Esophagus squamous epithelium (tissue), 5 donors: Measurements from ENCODE around the gene ALDOC. TPM values are rescaled to one million over a fixed set of nuclear protein-coding genes. Genes with fewer than 3 reads are reported as not detected.

Source experiments
- DNase-seq: peaks from one replicate; lab custom pipeline; 2025; lab: John Stamatoyannopoulos, UW
- H3K27ac ChIP-seq, 4 donors: fragments of 200-600 bp; sonication (generic); one replicate each; pipeline ENCODE4 v1.5.1; 2016 to 2019; ENCODE audit warnings: mild to moderate bottlenecking in 1 of 4
- H3K27me3 ChIP-seq, 4 donors: fragments of 200-600 bp; sonication (generic); 1 replicate in 3 of 4; 2 replicates in 1 of 4; pipeline versions ENCODE4 v1.5.1 to v1.6.0; 2017 to 2021; ENCODE audit warnings: antibody characterized with exemption in 1 of 4
- H3K36me3 ChIP-seq, 3 donors: fragments of 200-600 bp; sonication (generic); one replicate each; pipeline ENCODE4 v1.5.1; 2016 to 2019
- H3K4me1 ChIP-seq, 3 donors: fragments of 200-600 bp; sonication (generic); one replicate each; pipeline ENCODE4 v1.5.1; 2017 to 2019
- H3K4me3 ChIP-seq, 4 donors: fragments of 200-600 bp; sonication (generic); 1 replicate in 3 of 4; 2 replicates in 1 of 4; pipeline ENCODE4 v1.5.1; 2016 to 2019; ENCODE audit warnings: mild to moderate bottlenecking in 2 of 4, moderate library complexity in 1 of 4
- H3K9me3 ChIP-seq, 3 donors: fragments of 200-600 bp; sonication (generic); one replicate each; pipeline ENCODE4 v1.5.1; 2016 to 2019
- POLR2A ChIP-seq, 4 donors: fragments of 450-650 bp; IDR thresholded peaks; one replicate each; pipeline ENCODE4 v1.6.1; 2017; ENCODE audit warnings: antibody characterized with exemption in 4 of 4, mild to moderate bottlenecking in 4 of 4, moderate library complexity in 3 of 4
- WGBS, 2 donors: methylation state at CpG; one replicate each; pipeline ENCODE4 v1.1.5; 2018; 5-methylcytosine and 5-hydroxymethylcytosine counted together
- intact Hi-C: fragments of 100-400 bp; cut with DNase I; formaldehyde crosslinking; loops from one replicate; pipeline ENCODE4 v1.15.0; 2022
- total RNA-seq, 4 donors: library from RNA; depleted of rRNA; stranded (reverse); fragments of >200 nt; gene quantifications; one replicate each; pipeline ENCODE4 v1.1.0, GENCODE V29; 2016
- TF ChIP-seq, protein P1 (sequence below), 6 experiments: fragments of 450-650 bp in 4 of 6; fragments of 200-600 bp in 2 of 6; sonication (generic) in 2 of 6; IDR thresholded peaks; one replicate each; pipeline ENCODE4 v1.5.1; 2016 to 2019; ENCODE audit warnings: antibody characterized with exemption in 6 of 6, mild to moderate bottlenecking in 4 of 6, moderate library complexity in 4 of 6
- donor health status: DM: yes; HTN: yes; CAD: no.

ALDOC gene
- 10 to 100 TPM; 27.0 to 57.0 (median 44.3) TPM for total RNA-seq

GRCh38 chr17:28576758-28577465 is at the start of gene ALDOC:
TSS of gene ALDOC (minus strand) at chr17:28576895. CDS start at chr17:28575532, 1,363 bp downstream.
- H3K27me3 ChIP-seq = no peaks in the 10 kb centered on the region
- H3K27ac ChIP-seq = peak within 1 kb of the TSS in 3 of 4 donors; percentile 63 to 71 (median 69)
- TF ChIP-seq POLR2A (IDR thresholded peaks at IDR 0.05) = peak in 3 of 4 donors; percentile 81 to 93 (median 83)
- TF ChIP-seq, protein P1, sequence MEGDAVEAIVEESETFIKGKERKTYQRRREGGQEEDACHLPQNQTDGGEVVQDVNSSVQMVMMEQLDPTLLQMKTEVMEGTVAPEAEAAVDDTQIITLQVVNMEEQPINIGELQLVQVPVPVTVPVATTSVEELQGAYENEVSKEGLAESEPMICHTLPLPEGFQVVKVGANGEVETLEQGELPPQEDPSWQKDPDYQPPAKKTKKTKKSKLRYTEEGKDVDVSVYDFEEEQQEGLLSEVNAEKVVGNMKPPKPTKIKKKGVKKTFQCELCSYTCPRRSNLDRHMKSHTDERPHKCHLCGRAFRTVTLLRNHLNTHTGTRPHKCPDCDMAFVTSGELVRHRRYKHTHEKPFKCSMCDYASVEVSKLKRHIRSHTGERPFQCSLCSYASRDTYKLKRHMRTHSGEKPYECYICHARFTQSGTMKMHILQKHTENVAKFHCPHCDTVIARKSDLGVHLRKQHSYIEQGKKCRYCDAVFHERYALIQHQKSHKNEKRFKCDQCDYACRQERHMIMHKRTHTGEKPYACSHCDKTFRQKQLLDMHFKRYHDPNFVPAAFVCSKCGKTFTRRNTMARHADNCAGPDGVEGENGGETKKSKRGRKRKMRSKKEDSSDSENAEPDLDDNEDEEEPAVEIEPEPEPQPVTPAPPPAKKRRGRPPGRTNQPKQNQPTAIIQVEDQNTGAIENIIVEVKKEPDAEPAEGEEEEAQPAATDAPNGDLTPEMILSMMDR (IDR thresholded peaks at IDR 0.05) = no peak
- peak; percentile 81 for DNase-seq
- H3K4me1 ChIP-seq = peaks cover 6 to 29% (median 14%) of the 10 kb centered on the region in 3 donors
- 12 to 13% methylated on average over 8 to 11 of the region's 26 CpGs for WGBS, 2 donors
- H3K4me3 ChIP-seq = peak within 1 kb of the TSS in 3 of 4 donors; percentile 31 to 62 (median 40)
- intact Hi-C loops = no loop called here
- no peaks in the 10 kb centered on the region for H3K9me3 ChIP-seq
- H3K36me3 ChIP-seq = peaks cover 0 to 34% (median 0%) of the 10 kb centered on the region in 3 donors

- TF ChIP-seq, protein P1 (IDR thresholded peaks at IDR 0.05) = no peak
- TF ChIP-seq POLR2A (IDR thresholded peaks at IDR 0.05) = no peak
- Histone ChIP-seq H3K27ac (no peak overlapping the region), H3K36me3 (peaks cover 23 to 100% (median 52%) of the 10 kb centered on the region in 3 donors), H3K4me3 (no peak overlapping the region), H3K4me1 (no peaks in the 10 kb centered on the region), H3K27me3 (no peaks in the 10 kb centered on the region), H3K9me3 (no peaks in the 10 kb centered on the region)
- WGBS, 2 donors = 84 to 89% methylated on average over 2 of the region's 2 CpGs
- DNase-seq = no peak
- intact Hi-C loops = no loop called here
Observed at GRCh38 chr17:28624148-28624547, 47.5 kb upstream of the ALDOC start.

- WGBS, 2 donors = 85 to 92% methylated on average over 4 of the region's 4 CpGs
- H3K27me3 ChIP-seq = no peaks in the 10 kb centered on the region
- no peak for TF ChIP-seq POLR2A (IDR thresholded peaks at IDR 0.05)
- TF ChIP-seq, protein P1 (IDR thresholded peaks at IDR 0.05) = no peak
- peaks cover 23 to 100% (median 56%) of the 10 kb centered on the region in 3 donors for H3K36me3 ChIP-seq
- H3K9me3 ChIP-seq = no peaks in the 10 kb centered on the region
- intact Hi-C loops = no loop called here
- H3K4me3 ChIP-seq = no peak overlapping the region
- H3K4me1 ChIP-seq = no peaks in the 10 kb centered on the region
- H3K27ac ChIP-seq = no peak overlapping the region
- no peak for DNase-seq
Observed at GRCh38 chr17:28623696-28624095, 47.0 kb upstream of the ALDOC start.

DNA sequence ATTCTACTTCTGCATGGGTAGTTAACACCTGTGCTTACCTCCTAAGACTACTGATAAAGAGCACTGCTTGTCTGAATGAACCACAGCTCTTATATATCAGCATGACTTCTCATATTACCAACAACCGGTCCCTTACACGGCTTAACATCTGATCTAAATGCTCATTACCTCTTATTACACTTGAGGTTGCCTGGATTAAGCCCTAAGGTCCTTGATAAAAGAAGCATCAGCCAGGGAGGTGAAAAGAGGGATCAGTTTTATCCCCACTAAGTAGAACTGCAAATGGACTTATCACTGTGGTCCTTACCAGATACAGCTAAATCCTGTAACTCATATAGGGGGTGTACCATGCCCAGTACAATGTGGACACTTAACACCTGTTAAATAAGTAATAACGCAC is 45.5 kb upstream of the ALDOC start:
- no peak overlapping the region for H3K4me3 ChIP-seq
- intact Hi-C loops = no loop called here
- H3K4me1 ChIP-seq = no peaks in the 10 kb centered on the region
- DNase-seq = no peak
- no peak overlapping the region for H3K27ac ChIP-seq
- no peaks in the 10 kb centered on the region for H3K9me3 ChIP-seq
- no peak for TF ChIP-seq POLR2A (IDR thresholded peaks at IDR 0.05)
- TF ChIP-seq, protein P1 (IDR thresholded peaks at IDR 0.05) = no peak
- peaks cover 26 to 100% (median 65%) of the 10 kb centered on the region in 3 donors for H3K36me3 ChIP-seq
- 95 to 98% methylated on average over 3 of the region's 3 CpGs for WGBS, 2 donors
- no peaks in the 10 kb centered on the region for H3K27me3 ChIP-seq

DNA sequence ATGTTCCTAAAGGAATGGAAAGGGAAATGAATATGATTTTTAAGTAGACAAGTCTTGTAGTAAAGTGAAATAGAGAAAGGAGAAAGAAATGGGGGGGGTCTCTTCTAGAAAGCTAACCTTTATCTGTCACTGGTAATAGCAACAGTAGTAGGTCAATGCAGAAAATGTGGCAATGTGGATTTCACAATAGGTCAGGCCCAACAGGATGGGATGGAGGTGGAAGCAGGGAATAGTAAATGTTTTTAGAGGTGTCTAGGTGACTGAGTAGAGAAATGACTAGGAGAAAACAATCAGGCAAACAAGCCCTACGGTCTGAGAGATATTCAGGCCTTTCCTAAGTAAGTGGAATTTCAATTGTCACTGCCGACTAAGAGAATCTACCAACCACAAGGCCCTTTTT is 43.3 kb upstream of the ALDOC start:
- no peak for DNase-seq
- Histone ChIP-seq H3K36me3 (peaks cover 46 to 100% (median 79%) of the 10 kb centered on the region in 3 donors), H3K9me3 (no peaks in the 10 kb centered on the region), H3K27me3 (no peaks in the 10 kb centered on the region), H3K4me1 (no peaks in the 10 kb centered on the region), H3K27ac (no peak overlapping the region), H3K4me3 (no peak overlapping the region)
- 84 to 87% methylated on average over 2 of the region's 2 CpGs for WGBS, 2 donors
- intact Hi-C loops = no loop called here
- TF ChIP-seq POLR2A (IDR thresholded peaks at IDR 0.05) = no peak
- TF ChIP-seq, protein P1 (IDR thresholded peaks at IDR 0.05) = no peak
